GM18858 (cell line): ENCODE measurements around the gene GLT6D1.
"Not testable (repeated sequence)": the region's sequence is repeated elsewhere in the genome, so short reads cannot be mapped to it uniquely, and the experiment has no call there.

Source experiments
- ATAC-seq: cut with Tn5 transposase; IDR thresholded peaks from one replicate; pipeline ENCODE4 v1.9.1; 2021; ENCODE audit not compliant: unreplicated experiment

GLT6D1 gene, protein sequence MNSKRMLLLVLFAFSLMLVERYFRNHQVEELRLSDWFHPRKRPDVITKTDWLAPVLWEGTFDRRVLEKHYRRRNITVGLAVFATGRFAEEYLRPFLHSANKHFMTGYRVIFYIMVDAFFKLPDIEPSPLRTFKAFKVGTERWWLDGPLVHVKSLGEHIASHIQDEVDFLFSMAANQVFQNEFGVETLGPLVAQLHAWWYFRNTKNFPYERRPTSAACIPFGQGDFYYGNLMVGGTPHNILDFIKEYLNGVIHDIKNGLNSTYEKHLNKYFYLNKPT

DNA sequence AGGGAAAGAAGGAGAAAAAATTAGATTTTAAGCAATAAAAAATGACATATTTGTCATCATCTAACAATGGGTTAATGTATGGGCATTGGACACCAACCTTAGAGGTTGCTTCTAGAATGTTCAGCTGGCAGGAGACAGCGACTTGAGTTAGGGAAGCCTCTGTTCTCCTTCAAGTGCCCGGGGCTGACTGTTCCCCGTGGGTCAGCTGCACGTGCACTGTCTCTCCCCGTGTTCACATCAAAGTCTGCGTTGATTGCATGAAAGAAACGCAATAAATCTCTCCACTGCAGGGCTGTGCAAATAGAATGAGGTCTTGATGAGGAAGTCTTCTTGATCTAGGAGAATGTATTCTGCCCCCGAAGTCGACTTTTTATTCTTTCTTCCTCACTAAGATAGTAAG lies at the start of gene GLT6D1:
TSS of gene GLT6D1 (minus strand) at position 345 of the 400 bp plus-strand sequence. CDS start 353 bp downstream, outside the sequence.
- no peak for ATAC-seq

DNA sequence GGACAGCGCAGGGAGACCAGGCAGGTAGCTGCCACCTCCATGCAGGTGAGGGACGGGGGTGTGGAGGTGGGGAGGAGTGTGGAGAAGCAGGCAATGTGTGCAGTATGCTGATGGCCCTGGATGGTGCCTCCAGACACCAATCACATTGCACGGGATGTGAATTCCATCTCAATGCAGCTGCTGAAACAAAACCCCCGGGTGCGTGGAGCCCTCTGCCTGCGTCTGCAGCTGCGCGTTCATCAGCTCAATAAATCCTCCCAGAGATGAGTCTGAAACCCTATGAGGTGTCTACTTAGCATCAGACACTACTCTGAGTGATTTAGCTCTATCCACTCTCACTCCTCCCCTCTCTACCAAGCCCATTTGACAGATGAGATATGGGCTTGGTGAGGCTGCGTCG lies 49.7 kb upstream of the GLT6D1 start:
- ATAC-seq: no peak

DNA sequence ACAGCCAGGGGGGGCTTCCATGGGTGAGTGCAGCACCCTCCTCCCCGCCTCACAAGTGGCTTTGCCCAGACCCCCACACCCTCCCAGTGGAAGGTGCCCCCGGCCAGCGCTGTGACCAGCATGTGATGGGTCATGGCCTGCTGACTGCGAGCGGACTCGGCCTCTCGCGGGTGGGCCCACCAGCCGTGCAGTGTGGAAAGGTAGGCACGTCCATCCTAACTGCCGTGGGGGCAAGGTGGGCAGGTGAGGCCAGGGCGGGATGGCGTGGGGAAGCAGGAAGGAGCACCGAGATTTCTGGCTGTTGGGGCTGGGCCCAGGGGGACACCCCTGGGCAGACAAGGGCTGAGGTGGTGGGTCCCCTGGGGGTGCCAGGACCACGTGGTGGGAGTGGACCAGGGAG lies 47.9 kb upstream of the GLT6D1 start:
- no peak for ATAC-seq

DNA sequence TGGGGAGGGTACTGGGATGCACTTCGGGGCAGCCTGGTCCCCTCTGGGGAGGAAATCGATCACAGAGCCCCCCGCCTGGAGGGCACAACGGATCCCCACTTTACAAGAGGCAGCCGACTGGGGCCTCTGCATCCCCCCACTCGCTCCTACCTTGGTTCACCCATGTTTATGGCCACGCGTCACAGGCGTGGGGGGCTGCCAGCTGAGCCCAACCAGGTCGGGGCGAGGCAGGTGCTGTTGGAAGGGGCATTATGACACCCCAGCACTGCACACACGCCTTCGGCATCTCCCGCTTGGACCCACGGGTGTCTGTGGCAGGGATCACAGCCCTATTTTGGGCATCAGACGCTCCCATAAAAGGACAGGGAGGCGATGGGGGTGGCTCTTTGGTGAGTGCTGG lies 45.4 kb upstream of the GLT6D1 start:
- ATAC-seq: no peak

DNA sequence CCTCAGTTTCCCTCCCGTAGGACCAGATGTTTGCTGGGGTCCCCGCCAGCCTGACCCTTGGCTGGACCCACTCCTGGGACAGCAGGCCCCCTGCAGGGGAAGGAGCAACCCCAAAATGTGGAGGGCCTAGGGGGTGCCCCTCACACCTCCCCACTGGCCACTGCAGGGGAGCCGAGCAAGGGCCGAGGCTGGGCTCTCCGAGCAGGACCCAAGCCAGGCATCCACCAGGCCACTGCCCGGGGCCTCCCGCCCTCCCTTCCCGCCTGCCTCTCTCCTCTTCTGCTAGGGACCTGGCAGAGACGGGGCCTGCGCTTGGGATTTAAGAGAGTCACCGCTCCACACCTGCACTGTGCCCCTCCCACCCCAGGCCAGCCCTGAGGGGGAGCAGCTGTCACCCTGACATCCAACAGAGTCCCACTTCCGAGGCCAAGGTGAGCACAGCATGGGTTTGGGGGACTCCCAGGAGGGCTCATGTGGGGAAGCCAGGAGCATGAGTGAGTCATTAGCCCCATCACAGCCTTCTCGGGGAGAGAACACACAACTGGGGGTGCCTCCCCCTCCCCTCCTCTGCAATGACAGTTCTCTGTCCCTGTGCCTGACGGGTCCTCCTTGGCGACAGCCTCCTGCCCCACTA lies 44.2 kb upstream of the GLT6D1 start:
- ATAC-seq: no peak

DNA sequence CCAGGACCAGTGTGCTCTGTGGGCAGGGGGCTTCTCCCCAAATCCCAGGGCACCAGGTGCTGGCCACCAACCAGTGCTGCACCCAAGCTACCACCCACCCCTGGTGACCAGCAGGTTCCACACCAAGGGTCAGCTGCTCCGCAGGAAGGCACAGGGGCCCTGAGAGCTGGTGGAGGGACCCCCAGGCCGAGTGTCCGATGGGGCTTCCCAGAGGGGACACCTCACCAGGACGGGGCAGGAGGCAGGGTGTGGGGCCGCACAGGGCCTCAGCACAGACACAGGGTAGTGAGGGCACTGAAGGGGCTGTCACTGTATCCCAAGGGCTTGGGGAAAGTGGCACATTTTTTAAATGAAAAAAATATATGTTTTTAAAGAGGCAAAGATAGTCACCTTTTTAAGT lies 41.8 kb upstream of the GLT6D1 start:
- ATAC-seq: no peak

DNA sequence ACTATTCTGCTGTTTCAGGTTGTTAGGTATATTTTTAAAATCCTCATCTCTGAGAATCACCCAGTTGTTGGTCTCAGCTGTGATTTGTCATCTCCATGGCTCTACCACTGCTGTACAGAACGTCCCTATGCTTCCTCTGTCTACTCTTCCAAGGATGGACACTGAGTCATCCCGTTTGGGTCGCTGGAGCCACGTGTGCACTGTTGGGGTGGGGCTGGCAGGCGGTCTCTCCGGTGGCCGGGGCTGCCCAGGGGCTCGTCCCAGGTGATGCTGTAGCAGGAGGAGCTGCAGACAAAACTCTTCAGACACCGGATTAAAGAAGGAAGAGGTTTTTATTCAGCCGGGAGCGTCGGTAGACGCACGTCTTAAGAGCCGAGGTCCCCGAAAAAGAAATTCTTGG lies 40.7 kb upstream of the GLT6D1 start:
- ATAC-seq: no peak

DNA sequence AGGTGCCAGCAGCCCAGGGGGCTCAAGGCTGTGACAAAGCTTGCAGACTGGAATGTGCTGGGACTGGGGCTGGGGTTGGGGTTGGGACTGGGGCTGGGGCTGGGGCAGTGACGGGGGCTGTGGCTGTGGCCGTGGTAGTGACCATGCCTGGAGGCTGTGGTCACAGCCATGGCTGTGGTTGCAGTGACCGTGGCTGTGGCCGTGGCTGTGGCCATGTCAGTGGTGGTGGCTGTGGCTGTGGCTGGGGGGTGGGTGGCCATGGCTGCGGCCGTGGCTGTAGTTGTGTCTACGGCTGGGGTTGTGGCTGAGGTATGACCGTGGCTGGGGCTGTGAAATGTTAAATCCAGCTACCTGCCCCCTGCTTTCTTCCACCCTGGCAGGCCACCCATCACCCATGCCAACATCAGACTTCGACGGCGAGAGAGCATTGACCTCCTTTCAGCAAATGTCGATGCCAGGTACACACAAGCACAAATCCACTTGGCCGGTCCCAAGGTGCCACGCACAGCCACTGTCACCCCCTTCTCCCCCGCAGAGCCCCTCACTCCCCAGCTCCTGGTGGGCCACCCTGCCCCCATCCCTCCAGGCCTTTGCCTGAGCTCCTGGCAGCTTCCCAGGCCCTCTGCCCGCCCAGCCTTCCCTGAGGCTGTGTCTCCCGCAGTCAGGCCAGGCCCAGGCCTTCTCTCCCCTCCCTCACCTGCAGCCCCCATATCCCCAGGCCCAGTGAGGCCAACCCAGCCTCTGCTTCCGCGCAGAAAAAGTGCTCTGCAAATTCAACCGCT lies 39.1 kb upstream of the GLT6D1 start:
- no peak for ATAC-seq

DNA sequence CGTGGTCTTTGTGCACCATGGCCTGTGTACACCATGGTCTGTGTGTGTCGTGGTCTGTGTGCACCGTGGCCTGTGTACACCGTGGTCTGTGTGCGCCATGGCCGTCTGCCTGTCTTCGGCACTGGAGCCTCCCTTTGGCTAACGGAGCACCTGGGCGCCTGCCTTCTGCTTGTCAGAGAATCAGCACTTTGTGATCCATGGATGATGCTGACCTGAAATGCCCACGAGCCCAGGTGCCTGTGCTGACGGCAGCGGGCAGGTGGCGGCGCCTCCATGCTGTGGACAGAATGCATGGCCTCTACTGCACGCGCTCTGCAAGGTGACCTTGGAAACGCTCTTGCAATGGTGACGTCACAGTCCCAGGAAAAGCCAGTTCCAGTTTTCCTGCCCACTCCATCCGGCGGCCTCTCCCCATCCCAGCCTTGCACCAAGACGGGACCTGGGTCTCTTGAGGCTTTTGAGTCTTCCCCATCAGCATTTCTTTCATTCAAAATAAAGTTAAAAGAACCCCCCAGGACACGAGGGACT lies 38.4 kb upstream of the GLT6D1 start:
- no peak for ATAC-seq

DNA sequence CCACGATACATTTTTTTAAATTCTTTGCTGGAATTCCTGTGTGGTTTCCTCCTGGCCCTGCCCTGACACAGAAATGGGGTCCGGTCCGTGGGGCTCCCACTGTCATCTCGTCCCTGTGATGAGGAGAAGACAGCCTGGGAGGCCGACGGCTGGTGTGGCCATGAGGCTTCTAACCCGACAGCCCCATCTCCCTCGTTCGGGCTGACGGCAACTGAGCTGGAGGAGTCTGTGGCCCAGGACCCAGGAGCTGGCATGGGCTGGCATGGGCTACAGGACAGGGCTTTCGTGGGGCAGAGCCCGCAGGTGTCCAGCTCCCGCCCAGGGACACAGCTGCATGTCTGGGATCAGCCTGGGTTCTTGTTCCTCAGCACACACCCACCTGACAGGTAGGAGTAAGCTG lies 37.6 kb upstream of the GLT6D1 start:
- no peak for ATAC-seq

DNA sequence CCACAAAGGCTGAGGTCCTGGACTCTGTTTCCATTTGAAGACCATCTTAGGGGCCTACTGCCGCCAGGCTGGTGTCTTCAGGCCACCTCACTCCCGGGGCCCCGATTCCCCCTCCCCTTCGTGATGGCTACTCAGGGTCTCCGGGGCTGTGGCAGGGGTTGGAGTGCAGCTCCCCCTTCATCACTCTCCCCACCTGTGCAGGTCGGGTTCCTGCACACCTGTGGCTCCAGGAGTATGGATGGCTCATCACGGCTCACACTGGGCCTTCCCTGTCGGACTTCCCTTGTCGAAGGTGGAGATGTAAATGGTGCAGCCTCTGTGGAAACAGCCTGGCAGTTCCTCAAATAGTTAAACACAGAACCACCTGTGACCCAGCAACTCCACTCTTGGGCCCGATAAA lies 35.6 kb upstream of the GLT6D1 start:
- no peak for ATAC-seq

DNA sequence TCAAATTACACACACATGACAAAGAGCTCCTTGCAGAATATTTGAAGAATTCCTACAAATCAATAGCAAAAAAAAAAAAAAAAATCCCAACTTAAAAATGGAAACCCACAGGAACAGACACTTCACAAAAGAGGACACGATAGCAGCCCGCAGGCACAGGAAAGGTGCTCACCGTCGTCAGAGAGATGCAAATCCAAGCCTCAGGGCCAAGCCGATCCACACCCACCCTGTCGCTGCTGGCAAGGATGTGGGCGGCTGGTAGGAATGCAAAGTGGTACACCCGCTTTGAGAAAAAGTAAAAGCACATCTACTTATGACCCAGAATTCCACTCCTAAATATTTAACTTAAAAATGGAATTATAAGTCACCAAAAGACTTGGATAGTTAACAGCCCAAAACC lies 34.6 kb upstream of the GLT6D1 start:
- no peak for ATAC-seq

DNA sequence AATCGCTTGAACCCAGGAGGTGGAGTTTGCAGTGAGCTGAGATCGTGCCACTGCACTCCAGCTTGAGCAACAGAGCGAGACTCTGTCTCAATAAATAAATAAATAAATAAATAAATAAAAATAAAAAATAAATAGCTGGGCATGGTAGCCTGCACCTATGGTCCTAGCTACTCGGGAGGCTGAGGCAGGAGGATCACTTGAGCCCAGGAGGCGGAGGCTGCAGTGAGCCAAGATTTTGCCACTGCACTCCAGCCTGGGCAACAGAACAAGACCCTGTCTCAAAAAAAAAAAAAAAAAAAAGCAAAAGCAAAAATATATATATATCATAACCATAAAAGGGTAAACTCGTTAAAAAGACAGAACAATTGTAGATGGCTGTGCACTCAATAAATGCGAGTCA lies 33.4 kb upstream of the GLT6D1 start:
- not testable (repeated sequence) for ATAC-seq

DNA sequence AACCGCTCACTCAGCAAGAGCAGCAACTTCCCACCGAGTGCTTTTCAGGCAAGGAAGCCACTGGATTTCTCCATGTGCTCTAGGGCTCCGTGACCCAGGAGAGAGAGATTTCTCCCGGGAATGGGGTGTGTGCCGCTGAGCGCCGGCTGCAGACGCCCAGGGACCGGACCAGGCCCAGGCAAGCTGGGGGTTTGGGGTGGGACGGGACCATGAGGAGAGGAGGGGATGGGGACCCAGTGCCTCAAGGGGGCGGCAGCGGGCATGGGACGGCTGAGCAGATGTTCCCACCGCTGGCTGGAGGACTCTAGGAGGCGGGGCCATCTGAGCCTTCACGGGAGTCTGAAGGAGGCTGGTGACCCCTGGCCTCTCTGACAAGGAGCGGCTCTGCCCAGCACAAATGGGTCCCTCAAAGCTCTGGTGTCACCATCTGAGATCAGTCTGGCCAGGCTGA lies 32.3 kb upstream of the GLT6D1 start:
- ATAC-seq: no peak

DNA sequence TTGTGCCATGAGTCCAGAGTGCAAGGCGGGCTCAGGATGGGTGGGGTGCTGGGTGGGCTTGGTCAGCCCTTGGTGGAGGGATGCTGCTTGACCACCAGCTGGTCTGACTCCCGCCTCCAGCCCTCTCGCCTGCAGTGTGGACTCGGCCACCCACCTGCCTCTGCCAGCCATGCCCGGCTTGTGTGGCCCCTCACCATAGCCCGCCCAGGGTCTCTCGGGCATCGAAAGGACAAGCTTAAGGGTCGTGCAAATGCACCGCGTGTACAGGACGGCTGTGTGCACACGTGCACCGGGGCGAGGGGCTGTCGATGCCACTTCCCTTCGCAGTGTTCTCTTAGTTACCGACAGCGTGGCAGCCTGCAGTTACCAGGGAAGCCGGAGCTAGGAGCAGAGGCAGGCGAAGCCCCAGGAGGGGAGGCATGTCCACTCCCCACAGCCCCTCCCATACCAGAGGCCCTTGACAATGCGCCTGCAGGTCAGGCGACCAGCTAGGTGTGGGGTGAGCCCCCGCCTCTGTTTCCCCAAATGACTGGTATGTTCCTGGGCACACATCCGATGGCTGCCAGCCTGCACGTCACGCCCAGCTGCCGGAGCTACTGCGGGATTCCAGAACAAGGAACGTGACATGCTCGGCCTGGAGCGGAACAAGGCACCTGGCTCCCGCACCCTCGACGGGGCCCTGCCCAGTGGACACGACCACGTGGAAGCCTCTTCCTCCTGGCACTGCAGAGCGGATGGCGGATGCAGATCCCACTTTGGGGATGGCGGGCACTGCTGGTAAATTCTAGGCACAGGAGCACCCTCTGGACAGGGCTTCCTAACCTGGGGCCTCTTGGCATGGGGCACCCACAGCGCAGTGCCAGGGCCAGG lies 31.6 kb upstream of the GLT6D1 start:
- ATAC-seq: no peak

DNA sequence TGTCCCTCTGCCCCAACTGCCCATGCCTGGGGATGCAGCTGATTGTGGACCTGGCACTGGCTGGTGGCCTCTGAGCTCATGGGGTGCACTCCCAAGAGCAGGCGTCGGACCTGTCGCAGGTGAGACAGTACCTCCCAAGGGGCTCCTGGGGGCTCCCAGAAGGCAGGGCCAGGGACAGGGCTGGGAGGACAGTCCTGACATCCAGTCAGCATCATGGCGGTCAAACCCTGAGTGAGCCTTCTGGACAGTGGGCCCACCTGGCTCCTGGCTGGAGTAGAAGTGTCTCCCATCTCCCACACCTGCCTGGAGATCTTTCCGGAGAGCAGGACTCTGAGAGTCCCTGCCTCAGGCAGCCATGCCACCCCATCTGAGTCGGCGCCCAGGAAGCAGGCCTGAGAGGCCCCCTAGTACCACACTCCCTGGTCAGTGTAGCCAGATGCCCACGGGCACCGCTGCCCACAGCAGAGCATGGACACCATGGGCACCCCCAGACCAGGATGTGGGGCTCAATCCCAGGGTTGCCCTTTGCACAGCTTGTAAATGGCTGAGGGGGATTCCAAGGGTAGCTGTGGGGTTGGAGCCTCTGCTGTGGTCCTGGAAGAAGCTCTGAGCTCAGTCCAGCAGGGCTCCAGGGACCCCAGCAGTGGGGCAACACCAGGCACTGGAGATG lies 30.4 kb upstream of the GLT6D1 start:
- no peak for ATAC-seq

DNA sequence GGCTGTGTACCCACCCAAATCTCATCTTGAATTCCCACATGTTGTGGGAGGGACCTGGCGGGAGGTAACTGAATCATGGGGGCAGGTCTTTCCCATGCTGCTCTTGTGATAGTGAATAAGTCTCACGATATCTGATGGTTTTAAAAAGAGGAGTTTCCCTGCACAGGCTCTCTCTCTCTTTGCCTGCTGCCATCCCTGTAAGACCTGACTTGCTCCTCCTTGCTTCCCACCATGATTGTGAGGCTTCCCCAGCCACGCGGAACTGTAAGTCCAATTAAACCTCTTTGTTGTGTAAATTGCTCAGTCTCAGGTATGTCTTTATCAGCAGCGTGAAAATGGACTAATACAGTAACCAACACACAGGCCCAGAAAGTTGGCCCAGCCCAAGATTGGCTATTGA lies 29.7 kb upstream of the GLT6D1 start:
- not testable (repeated sequence) for ATAC-seq

DNA sequence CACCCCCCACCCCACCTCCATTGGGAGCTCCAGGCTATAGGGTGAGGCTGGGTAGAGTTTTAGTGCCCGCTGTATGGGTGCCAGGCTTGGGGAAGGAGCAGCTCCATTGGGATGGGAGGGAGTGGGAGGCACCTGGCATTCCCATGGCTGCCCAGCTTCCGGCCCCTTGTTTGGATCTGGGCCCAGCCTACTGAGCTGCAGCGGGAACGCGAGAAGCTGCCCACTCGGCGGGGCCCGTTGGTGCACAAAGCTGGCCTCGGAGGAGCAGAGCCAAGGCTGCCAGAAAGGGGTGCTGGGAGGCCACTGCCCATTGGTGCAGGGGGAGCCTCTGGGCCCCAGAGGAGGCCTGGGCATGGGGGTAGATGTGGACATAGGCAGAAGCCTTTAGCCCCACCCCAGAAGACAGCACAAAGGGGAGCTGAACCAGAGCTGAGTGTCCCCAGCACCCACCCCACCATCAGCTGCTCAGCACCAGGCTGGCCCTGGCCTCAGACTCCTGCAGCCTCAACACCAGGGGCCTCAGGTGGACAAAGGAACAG lies 28.2 kb upstream of the GLT6D1 start:
- ATAC-seq: no peak

DNA sequence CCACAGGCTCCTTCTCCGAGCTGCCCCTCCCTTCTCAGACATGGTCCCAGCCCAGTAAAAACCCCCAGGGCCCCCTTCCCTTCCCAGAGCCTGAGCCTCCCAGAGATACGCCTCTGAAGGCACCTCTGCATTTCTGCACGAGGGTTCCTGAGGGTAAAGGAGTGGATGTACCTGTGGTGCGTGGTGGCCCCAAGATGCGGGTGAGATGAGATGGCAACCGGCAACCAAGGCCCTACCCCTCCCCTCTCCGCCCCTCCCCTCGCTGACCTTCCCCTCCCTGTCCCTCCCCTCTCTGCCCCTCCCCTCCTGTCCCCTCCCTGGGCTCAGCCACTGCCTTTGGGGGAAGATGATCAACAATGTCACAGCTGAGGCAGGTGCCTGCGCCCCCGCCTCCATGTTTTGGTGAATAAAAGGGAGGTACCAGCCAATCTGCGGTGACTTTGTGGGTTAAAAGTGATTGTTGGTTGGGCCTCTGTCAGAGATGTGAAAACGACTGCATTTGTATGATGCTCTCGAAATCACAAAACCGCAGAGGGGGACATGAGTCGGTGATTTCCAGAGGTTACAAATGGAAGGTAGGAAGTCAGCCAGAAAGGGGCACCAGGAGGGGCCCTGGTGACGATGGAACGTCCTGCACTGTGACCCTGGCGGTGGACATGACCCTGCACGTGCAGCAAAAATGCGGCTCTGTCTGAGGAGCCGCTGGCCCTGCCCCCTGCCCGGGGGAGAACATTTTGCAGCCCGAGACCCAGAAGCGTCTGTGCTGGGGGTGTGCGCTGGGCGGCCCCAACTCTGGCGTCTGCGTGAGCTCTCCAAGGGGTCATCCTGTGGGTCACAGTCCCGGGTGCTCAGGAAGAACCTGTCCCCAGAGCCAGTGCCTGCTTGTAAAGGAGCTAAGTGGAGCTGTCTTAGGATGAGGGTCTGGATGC lies 27.5 kb upstream of the GLT6D1 start:
- no peak for ATAC-seq
